Measurements from ENCODE around the gene DAPK3.
"Not testable (repeated sequence)": the region's sequence is repeated elsewhere in the genome, so short reads cannot be mapped to it uniquely, and the experiment has no call there.

Gene DAPK3

DNA sequence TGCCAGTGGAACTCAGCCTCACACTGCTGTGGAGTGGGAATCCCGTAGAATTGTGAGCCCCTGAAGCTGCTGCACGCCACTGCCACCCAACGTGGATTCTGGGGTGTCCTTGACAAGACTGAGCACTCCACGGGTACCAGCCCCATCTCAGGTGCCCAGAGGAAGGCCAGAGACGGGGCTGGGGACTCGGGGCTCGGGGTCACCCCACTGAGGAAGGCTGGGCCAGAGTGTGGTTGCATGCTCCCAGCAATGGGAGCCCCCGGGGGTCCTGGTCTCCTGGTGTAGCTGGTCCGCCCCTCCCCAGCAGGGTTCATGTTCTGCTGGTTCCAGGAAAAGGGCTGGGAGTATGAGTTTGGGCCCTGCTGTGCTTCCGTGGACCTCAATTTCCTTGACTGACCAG is 15.2 kb downstream of the DAPK3 start:
- Histone ChIP-seq H3K27me3 (ENCODE audit: insufficient read depth, low read length) (no peaks in the 10 kb centered on the region), H3K4me3 (ENCODE audit: low read length) (no peak overlapping the region), H3K4me1 (ENCODE audit: insufficient read depth, low read length) (no peaks in the 10 kb centered on the region), H3K9me3 (ENCODE audit: insufficient read depth, low read depth, low read length) (no peaks in the 10 kb centered on the region), H3K36me3 (ENCODE audit: insufficient read depth, low read depth, low read length) (peaks cover 38% of the 10 kb centered on the region), H3K27ac (ENCODE audit: low read length) (no peak overlapping the region), H3K9ac (ENCODE audit: low read depth, low read length) (no peak overlapping the region; the same call in 1 of the 2 replicates)

DNA sequence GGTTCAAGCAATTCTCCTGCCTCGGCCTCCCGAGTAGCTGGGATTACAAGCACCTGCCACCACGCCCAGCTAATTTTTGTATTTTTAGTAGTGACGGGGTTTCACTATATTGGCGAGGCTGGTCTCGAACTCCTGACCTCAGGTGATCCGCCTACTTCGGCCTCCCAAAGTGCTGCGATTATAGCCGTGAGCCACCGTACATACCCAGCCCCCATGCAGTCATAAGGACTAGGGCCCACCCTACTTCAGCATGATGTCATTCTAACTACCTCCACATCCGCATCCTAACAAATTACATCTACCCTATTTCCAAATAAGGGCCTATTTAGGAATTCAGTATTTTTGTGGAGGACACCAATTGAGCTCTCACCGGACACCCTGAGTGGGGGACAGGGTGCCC is 15.6 kb downstream of the DAPK3 start:
- H3K4me1 ChIP-seq (ENCODE audit: insufficient read depth, low read length); H3K27ac ChIP-seq (ENCODE audit: low read length); H3K9me3 ChIP-seq (ENCODE audit: insufficient read depth, low read depth, low read length); H3K4me3 ChIP-seq (ENCODE audit: low read length); H3K27me3 ChIP-seq (ENCODE audit: insufficient read depth, low read length); H3K9ac ChIP-seq (ENCODE audit: low read depth, low read length): not testable (repeated sequence)
- peaks cover 34% of the 10 kb centered on the region for H3K36me3 ChIP-seq (ENCODE audit: insufficient read depth, low read depth, low read length)

DNA sequence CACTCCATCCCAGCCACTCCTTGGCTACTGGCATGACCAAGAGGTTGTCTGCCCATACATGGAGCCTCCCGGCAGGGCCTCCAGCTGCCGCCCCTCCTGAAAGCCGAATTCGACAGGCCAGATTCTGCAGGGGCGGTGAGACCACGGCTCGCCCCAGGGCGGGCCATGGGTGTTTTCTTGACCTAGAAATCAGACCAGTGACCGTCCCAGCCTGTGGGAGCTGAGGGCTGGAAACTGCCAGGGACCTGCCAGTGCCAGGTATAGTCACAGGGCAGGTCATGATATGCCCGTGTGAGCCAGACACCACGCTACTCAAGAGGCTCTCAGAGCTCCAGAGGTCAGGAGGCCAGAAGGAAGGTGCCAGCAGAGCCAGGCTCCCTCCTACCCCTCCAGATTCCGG is 16.8 kb downstream of the DAPK3 start:
- Histone ChIP-seq H3K4me1 (ENCODE audit: insufficient read depth, low read length) (no peaks in the 10 kb centered on the region), H3K36me3 (ENCODE audit: insufficient read depth, low read depth, low read length) (peaks cover 22% of the 10 kb centered on the region), H3K9me3 (ENCODE audit: insufficient read depth, low read depth, low read length) (no peaks in the 10 kb centered on the region), H3K4me3 (ENCODE audit: low read length) (no peak overlapping the region), H3K27me3 (ENCODE audit: insufficient read depth, low read length) (no peaks in the 10 kb centered on the region), H3K27ac (ENCODE audit: low read length) (no peak overlapping the region), H3K9ac (ENCODE audit: low read depth, low read length) (no peak overlapping the region)

DNA sequence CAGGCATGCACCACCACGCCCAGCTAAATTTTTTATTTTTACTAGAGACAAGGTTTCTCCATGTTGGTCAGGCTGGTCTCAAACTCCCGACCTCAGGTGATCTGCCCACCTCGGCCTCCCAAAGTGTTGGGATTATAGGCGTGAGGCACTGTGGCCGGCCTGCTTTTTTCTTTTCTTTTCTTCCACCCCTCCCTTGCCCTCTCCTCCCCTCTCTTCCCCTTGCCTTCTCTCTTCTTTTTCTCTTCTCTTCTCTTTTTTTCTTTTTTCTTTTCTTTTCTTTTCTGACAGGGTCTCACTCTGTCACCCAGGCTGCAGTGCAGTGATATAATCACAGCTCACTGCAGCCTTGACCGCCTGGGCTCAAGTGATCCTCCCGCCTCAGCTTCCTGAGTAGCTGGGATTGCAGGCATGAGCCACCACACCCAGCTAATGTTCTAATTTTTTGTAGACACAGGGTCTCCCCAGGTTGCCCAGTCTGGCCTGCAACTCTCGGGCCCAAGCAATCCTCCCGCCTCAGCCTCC is 18.1 kb downstream of the DAPK3 start:
- not testable (repeated sequence) for H3K27ac ChIP-seq (ENCODE audit: low read length)

DNA sequence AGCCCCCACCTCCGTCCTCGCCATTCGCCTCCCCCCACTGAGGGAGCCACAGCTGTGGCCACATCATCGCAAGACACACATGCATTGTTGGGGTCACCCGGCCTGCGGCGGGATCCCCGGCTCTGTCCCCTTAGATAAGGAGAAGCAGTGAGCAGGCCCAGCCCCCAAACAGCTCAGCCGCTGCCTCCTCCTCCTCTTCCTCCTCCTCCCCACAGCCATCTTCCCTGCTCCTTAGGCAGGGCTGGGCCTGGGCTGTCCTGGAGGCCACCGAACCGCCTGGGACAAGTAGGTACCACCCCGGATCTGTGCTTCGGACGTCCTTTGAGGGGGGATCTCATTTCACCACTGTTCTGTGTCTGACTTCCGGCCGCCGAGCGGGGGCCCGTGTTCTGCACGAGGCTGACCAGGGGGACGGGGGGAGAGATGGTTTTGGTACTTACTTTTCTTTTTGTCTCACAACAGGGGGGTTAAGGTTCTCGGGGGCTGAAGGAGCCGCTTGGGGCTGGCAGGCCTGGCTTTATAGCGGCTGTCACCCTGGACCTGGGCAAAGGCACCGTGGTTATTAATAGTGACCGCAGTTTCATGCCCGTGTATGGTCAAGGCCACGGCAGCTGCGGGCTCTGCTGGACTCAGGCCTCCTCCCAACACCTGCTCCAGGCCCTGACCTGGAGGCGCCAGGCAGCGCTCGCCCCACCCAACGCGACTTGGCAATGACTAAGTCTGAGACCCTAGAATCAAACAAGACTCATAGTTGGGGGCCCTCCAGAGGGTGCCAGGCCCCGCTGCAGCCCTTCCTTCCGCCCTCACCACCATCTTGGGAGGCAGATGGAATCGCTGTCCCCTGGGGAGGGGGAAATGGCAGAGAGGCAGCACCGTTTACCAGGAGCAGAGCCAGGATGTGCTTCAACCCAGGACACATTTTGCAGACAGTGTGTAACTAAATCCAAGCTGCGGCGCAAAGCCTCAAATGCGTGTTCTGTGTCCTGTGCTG is 19.7 kb downstream of the DAPK3 start:
- no peak overlapping the region for H3K27ac ChIP-seq (ENCODE audit: low read length)
- H3K9ac ChIP-seq (ENCODE audit: low read depth, low read length) = no peak overlapping the region
- H3K9me3 ChIP-seq (ENCODE audit: insufficient read depth, low read depth, low read length) = no peaks in the 10 kb centered on the region

More for the DNA sequence above, 18.1 kb downstream of the DAPK3 start:
- not testable (repeated sequence) for H3K27me3 ChIP-seq (ENCODE audit: insufficient read depth, low read length); H3K9me3 ChIP-seq (ENCODE audit: insufficient read depth, low read depth, low read length); H3K9ac ChIP-seq (ENCODE audit: low read depth, low read length); H3K36me3 ChIP-seq (ENCODE audit: insufficient read depth, low read depth, low read length); H3K4me3 ChIP-seq (ENCODE audit: low read length); H3K4me1 ChIP-seq (ENCODE audit: insufficient read depth, low read length)

DNA sequence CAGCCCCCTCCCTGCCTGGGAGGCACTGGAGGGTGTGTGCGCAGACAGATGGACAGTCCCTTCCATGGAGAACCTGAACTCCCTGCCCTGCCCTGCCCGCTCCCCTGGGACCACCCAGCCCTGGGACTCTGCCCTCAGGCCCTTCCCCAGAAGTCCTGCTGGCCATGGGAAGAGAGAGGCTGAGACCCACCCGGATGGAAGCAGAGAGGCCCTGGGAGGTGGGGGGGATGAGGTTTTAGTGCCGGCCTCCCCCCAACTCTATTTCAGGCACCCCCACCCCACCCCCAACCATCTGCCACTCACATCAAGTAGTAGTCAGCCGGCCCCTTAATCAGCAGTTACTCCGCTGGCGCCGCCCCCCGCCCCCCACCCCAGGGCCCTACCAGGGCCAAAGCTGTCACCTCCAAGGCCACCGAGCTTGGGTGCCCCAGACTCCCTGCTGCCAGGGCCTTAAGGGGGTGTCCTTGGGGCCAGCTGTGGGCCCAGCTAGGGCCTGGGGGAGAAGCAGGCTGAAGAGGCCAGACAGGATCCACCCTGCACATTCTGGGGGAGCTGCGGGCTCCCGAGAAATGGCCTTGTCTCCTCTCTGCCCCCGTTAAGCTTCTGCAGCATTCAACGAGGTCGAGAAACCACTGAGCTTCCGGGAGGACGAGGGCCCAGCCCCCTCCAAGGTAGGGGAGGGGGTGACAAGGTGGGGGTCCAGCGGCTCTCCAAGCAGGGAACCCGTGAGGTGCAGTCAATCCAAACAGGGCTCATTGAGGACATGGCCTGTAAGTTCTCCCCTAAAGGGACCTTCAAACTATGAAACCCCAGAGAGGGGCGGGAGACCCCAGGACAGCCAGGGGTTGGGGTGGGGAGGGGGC is 20.7 kb downstream of the DAPK3 start:
- Histone ChIP-seq H3K9ac (ENCODE audit: low read depth, low read length) (no peak overlapping the region), H3K9me3 (ENCODE audit: insufficient read depth, low read depth, low read length) (no peaks in the 10 kb centered on the region), H3K4me3 (ENCODE audit: low read length) (no peak overlapping the region), H3K36me3 (ENCODE audit: insufficient read depth, low read depth, low read length) (peaks cover 5% of the 10 kb centered on the region; the same call in 1 of the 2 replicates), H3K4me1 (ENCODE audit: insufficient read depth, low read length) (no peaks in the 10 kb centered on the region), H3K27me3 (ENCODE audit: insufficient read depth, low read length) (no peaks in the 10 kb centered on the region), H3K27ac (ENCODE audit: low read length) (no peak overlapping the region)

More for the DNA sequence above, 19.7 kb downstream of the DAPK3 start:
- no peaks in the 10 kb centered on the region for H3K4me1 ChIP-seq (ENCODE audit: insufficient read depth, low read length)
- H3K27me3 ChIP-seq (ENCODE audit: insufficient read depth, low read length) = no peaks in the 10 kb centered on the region
- H3K36me3 ChIP-seq (ENCODE audit: insufficient read depth, low read depth, low read length) = peaks cover 5% of the 10 kb centered on the region; the same call in 1 of the 2 replicates
- no peak overlapping the region for H3K4me3 ChIP-seq (ENCODE audit: low read length)

DNA sequence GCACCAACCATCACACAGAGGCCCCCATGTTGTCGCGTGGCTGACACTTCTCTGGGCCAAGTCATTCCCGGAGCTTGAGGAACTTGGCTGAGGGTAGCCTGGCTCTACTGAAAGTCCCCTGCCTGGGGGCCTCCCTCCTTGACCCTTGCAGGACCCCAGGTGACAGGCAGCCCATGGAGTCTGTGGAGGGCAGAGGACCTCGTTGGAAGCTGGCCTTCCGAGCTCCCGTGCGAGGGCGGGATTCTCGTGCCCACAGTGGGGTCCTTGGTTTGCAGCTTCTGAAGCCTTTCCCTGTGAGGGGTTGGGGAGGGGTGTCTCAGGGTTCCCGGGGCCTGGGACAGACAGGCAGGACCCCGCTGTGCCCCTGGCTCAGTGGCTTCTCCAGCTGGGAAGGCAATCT is 21.6 kb downstream of the DAPK3 start:
- Histone ChIP-seq H3K27ac (ENCODE audit: low read length) (no peak overlapping the region), H3K9me3 (ENCODE audit: insufficient read depth, low read depth, low read length) (no peaks in the 10 kb centered on the region), H3K9ac (ENCODE audit: low read depth, low read length) (no peak overlapping the region), H3K4me1 (ENCODE audit: insufficient read depth, low read length) (no peaks in the 10 kb centered on the region), H3K36me3 (ENCODE audit: insufficient read depth, low read depth, low read length) (peaks cover 7% of the 10 kb centered on the region), H3K27me3 (ENCODE audit: insufficient read depth, low read length) (no peaks in the 10 kb centered on the region), H3K4me3 (ENCODE audit: low read length) (no peak overlapping the region)

DNA sequence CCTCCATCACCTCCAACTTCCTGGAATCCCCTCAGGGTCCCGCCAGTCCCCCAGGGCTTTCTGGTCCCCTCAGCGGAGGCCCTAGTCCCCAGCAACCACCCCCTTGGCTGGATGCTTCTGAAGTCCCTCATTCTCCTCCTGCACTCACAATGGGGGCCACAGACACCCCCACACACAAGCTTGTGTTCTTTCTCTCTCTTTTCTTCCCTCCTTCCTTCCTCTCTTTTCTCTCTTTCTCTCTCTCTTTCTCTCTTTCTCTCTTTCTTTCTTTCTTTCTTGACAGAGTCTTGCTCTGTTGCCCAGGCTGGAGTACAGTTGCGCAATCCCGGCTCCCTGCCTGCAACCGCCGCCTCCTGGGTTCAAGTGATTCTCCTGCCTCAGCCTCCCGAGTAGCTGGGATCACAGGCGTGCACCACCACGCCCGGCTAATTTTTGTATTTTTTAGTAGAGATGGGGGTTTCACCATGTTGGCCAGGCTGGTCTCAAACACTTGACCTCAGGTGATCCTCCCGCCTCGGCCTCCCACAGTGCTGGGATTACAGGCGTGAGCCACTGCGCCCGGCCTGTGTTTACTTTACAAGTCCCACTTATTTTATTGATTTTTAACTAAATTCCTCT is 23.5 kb downstream of the DAPK3 start:
- H3K9me3 ChIP-seq (ENCODE audit: insufficient read depth, low read depth, low read length); H3K27me3 ChIP-seq (ENCODE audit: insufficient read depth, low read length); H3K27ac ChIP-seq (ENCODE audit: low read length); H3K9ac ChIP-seq (ENCODE audit: low read depth, low read length); H3K4me3 ChIP-seq (ENCODE audit: low read length); H3K4me1 ChIP-seq (ENCODE audit: insufficient read depth, low read length): not testable (repeated sequence)
- peaks cover 21% of the 10 kb centered on the region for H3K36me3 ChIP-seq (ENCODE audit: insufficient read depth, low read depth, low read length)

DNA sequence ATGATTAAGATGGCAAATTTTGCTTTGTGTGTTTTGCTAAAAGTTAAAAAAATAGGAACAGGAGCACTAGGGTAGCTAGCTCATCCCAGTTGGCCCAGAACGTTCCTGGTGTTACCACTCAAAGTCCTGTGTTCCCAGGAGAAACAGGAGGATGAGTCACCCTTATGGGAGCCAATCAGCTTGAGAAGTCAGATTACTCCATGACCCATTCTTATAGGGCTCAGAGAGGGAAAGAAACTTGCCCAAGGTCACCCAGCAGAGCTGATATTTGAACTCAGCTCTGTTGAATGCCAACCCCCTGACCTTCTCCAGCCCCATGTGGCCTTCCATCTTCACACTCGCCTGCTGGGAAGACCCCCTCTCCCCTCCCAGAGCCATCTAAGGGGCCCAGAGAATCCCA is 25.1 kb downstream of the DAPK3 start:
- H3K4me3 ChIP-seq (ENCODE audit: low read length) = no peak overlapping the region
- H3K36me3 ChIP-seq (ENCODE audit: insufficient read depth, low read depth, low read length) = peaks cover 27% of the 10 kb centered on the region
- no peaks in the 10 kb centered on the region for H3K4me1 ChIP-seq (ENCODE audit: insufficient read depth, low read length)
- H3K9me3 ChIP-seq (ENCODE audit: insufficient read depth, low read depth, low read length) = no peaks in the 10 kb centered on the region
- H3K9ac ChIP-seq (ENCODE audit: low read depth, low read length) = no peak overlapping the region
- no peak overlapping the region for H3K27ac ChIP-seq (ENCODE audit: low read length)
- no peaks in the 10 kb centered on the region for H3K27me3 ChIP-seq (ENCODE audit: insufficient read depth, low read length)

DNA sequence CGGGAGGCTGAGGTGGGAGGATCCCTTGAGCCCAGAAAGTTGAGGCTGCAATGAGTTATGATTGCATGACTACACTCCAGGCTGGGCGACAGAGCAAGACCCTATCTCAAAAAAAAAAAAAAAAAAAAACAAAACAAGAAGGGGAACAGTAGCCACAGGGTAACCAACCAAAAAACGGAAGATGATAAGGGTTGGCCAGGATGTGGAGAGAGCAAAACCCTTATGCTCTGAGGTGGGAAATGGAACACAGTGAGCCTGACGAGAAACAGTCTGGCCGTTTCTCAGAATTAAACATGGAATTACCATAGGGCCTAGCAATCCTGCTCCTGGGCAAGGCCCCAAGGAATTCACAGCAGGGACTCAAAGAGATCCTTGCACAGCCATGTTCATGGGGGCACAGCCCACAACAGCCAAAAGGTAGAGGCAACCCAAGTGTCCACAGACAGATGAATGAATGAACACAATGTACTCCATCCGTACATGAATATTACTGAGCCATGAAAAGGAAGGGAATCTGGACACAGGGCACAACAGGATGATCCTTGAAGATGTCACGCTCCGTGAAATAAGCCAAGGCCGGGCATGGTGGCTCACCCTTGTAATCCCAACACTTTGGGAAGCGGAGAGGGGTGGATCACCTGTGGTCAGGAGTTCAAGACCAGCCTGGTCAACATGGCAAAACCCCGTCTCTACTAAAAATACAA is 26.7 kb downstream of the DAPK3 start:
- H3K27me3 ChIP-seq (ENCODE audit: insufficient read depth, low read length) = no peaks in the 10 kb centered on the region
- H3K36me3 ChIP-seq (ENCODE audit: insufficient read depth, low read depth, low read length) = peaks cover 37% of the 10 kb centered on the region
- no peaks in the 10 kb centered on the region for H3K9me3 ChIP-seq (ENCODE audit: insufficient read depth, low read depth, low read length)
- H3K4me3 ChIP-seq (ENCODE audit: low read length) = no peak overlapping the region
- H3K27ac ChIP-seq (ENCODE audit: low read length) = no peak overlapping the region
- H3K9ac ChIP-seq (ENCODE audit: low read depth, low read length) = no peak overlapping the region
- no peaks in the 10 kb centered on the region for H3K4me1 ChIP-seq (ENCODE audit: insufficient read depth, low read length)

Measured in iPS-20b (cell line).